ENCODE data around the gene KDM3B. TPM values are rescaled to one million over a fixed set of nuclear protein-coding genes. Genes with fewer than 3 reads are reported as not detected.

KDM3B gene
- total and polyA plus RNA-seq, 9 of the 15 experiments (the other 6 are each of a cell fraction or from before 2014, with no cell fraction given) = 13.8 to 62.8 (median 41.9) TPM

DNA sequence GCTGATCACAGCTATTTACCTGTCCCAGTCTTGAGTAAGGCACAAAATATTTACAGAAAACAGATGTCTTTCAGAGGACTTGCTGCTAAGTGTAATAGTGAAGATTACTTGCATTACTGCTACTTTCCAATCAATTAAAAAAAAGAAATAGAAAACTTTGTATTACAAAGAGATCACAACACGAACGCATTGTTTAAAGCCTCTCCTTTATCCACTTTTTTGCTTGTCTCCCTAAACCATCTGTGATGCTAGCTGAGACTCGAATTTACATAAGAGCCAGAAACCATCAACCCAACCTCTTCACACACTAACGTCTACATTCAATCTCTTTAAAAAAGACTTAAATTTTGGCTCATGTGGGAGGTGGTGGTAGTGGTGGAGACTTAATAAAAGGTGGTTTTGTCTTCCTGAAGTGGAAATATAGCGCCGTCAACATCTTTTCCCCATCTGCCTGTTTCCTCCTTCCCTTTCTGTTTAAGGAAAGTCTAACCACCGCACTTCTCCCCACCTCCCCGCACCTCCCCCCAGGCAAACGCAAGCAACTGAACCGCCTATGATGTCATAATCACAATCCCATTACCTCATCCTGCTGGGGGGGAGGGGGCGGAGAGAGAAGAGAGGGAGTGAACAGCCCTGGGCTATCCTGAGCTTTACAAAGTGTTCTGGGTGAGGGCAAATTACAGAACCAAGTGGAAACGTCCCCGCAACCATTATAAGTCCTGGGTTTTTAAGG, 15.4 kb upstream of the KDM3B start (continued):
- TF ChIP-seq ZNF780A (CRISPR knock-in tag; IDR thresholded peaks at IDR 0.05) = no peak
- no peak for TF ChIP-seq WHSC1 (IDR thresholded peaks at IDR 0.05; ENCODE audit: low read length)
- no peak for TF ChIP-seq ZBTB7A (IDR thresholded peaks at IDR 0.05; ENCODE audit: borderline replicate concordance, control insufficient read depth, low read depth, low read length)
- no peak for TF ChIP-seq RFX7 (CRISPR knock-in tag; IDR thresholded peaks at IDR 0.05)
- TF ChIP-seq CHCHD3 (CRISPR knock-in tag; IDR thresholded peaks at IDR 0.05) = no peak
- TF ChIP-seq TARDBP (IDR thresholded peaks at IDR 0.05) = peak; percentile 100
- TF ChIP-seq, protein P1, sequence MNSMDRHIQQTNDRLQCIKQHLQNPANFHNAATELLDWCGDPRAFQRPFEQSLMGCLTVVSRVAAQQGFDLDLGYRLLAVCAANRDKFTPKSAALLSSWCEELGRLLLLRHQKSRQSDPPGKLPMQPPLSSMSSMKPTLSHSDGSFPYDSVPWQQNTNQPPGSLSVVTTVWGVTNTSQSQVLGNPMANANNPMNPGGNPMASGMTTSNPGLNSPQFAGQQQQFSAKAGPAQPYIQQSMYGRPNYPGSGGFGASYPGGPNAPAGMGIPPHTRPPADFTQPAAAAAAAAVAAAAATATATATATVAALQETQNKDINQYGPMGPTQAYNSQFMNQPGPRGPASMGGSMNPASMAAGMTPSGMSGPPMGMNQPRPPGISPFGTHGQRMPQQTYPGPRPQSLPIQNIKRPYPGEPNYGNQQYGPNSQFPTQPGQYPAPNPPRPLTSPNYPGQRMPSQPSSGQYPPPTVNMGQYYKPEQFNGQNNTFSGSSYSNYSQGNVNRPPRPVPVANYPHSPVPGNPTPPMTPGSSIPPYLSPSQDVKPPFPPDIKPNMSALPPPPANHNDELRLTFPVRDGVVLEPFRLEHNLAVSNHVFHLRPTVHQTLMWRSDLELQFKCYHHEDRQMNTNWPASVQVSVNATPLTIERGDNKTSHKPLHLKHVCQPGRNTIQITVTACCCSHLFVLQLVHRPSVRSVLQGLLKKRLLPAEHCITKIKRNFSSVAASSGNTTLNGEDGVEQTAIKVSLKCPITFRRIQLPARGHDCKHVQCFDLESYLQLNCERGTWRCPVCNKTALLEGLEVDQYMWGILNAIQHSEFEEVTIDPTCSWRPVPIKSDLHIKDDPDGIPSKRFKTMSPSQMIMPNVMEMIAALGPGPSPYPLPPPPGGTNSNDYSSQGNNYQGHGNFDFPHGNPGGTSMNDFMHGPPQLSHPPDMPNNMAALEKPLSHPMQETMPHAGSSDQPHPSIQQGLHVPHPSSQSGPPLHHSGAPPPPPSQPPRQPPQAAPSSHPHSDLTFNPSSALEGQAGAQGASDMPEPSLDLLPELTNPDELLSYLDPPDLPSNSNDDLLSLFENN (IDR thresholded peaks at IDR 0.05; ENCODE audit: low read depth in 2 of 2, low read length in 2 of 2) = no peak
- TF ChIP-seq, protein P2, sequence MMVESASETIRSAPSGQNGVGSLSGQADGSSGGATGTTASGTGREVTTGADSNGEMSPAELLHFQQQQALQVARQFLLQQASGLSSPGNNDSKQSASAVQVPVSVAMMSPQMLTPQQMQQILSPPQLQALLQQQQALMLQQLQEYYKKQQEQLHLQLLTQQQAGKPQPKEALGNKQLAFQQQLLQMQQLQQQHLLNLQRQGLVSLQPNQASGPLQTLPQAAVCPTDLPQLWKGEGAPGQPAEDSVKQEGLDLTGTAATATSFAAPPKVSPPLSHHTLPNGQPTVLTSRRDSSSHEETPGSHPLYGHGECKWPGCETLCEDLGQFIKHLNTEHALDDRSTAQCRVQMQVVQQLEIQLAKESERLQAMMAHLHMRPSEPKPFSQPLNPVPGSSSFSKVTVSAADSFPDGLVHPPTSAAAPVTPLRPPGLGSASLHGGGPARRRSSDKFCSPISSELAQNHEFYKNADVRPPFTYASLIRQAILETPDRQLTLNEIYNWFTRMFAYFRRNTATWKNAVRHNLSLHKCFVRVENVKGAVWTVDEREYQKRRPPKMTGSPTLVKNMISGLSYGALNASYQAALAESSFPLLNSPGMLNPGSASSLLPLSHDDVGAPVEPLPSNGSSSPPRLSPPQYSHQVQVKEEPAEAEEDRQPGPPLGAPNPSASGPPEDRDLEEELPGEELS (CRISPR knock-in tag; IDR thresholded peaks at IDR 0.05; ENCODE audit: borderline replicate concordance) = no peak
- TF ChIP-seq SMAD4 (CRISPR knock-in tag; conservative IDR thresholded peaks at IDR 0.05) = peak; percentile 38; the same call in 1 of the 2 replicates
- no peak for TF ChIP-seq CBX2 (IDR thresholded peaks at IDR 0.05; ENCODE audit: insufficient read depth, low read length, poor library complexity, severe bottlenecking)
- no peak for TF ChIP-seq HNRNPH1 (optimal IDR thresholded peaks at IDR 0.05; ENCODE audit: low read depth, low read length)
- TF ChIP-seq MCM3 (IDR thresholded peaks at IDR 0.05) = no peak
- TF ChIP-seq, protein P3, sequence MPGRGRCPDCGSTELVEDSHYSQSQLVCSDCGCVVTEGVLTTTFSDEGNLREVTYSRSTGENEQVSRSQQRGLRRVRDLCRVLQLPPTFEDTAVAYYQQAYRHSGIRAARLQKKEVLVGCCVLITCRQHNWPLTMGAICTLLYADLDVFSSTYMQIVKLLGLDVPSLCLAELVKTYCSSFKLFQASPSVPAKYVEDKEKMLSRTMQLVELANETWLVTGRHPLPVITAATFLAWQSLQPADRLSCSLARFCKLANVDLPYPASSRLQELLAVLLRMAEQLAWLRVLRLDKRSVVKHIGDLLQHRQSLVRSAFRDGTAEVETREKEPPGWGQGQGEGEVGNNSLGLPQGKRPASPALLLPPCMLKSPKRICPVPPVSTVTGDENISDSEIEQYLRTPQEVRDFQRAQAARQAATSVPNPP (IDR thresholded peaks at IDR 0.05; ENCODE audit: borderline replicate concordance, insufficient read depth, insufficient read length) = no peak
- TF ChIP-seq, protein P4, sequence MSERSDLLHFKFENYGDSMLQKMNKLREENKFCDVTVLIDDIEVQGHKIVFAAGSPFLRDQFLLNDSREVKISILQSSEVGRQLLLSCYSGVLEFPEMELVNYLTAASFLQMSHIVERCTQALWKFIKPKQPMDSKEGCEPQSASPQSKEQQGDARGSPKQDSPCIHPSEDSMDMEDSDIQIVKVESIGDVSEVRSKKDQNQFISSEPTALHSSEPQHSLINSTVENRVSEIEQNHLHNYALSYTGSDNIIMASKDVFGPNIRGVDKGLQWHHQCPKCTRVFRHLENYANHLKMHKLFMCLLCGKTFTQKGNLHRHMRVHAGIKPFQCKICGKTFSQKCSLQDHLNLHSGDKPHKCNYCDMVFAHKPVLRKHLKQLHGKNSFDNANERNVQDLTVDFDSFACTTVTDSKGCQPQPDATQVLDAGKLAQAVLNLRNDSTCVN (CRISPR knock-in tag; IDR thresholded peaks at IDR 0.05) = no peak
- TF ChIP-seq, protein P5, sequence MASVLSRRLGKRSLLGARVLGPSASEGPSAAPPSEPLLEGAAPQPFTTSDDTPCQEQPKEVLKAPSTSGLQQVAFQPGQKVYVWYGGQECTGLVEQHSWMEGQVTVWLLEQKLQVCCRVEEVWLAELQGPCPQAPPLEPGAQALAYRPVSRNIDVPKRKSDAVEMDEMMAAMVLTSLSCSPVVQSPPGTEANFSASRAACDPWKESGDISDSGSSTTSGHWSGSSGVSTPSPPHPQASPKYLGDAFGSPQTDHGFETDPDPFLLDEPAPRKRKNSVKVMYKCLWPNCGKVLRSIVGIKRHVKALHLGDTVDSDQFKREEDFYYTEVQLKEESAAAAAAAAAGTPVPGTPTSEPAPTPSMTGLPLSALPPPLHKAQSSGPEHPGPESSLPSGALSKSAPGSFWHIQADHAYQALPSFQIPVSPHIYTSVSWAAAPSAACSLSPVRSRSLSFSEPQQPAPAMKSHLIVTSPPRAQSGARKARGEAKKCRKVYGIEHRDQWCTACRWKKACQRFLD (CRISPR knock-in tag; IDR thresholded peaks at IDR 0.05) = peak; percentile 64; the same call in 1 of the 2 replicates
- peak; percentile 73 for TF ChIP-seq TBP (optimal IDR thresholded peaks at IDR 0.05; ENCODE audit: low read depth, low read length)
- TF ChIP-seq KDM4B (IDR thresholded peaks at IDR 0.05; ENCODE audit: borderline replicate concordance in 2 of 2, low read depth in 1 of 2) = no peak
- TF ChIP-seq NRF1 (conservative IDR thresholded peaks at IDR 0.05 in 1 of 2, IDR thresholded peaks at IDR 0.05 in 1 of 2) = no peak
